Activated naive CD8-positive, alpha-beta T cell treated with anti-CD3 and anti-CD28 coated beads for 36 hours (primary cell): ENCODE data around the gene SVIL. TPM values are rescaled to one million over a fixed set of nuclear protein-coding genes. Genes with fewer than 3 reads are reported as not detected.

ENCODE experiments used
- DNase-seq: peaks from one replicate; pipeline ENCODE4 v3.0.0; 2021
- H3K27ac Mint-ChIP-seq: one replicate; pipeline ENCODE4 v1.8.0; 2022; ENCODE audit warnings: mild to moderate bottlenecking, moderate library complexity, mixed read lengths
- H3K27me3 Mint-ChIP-seq: one replicate; pipeline ENCODE4 v1.8.0; 2022; ENCODE audit warnings: mild to moderate bottlenecking, mixed read lengths
- H3K36me3 Mint-ChIP-seq: one replicate; pipeline ENCODE4 v1.8.0; 2021; ENCODE audit warnings: mild to moderate bottlenecking, mixed read lengths
- H3K4me1 Mint-ChIP-seq: one replicate; pipeline ENCODE4 v1.8.0; 2021; ENCODE audit warnings: mixed read lengths
- H3K4me3 Mint-ChIP-seq: one replicate; pipeline ENCODE4 v1.8.0; 2022; ENCODE audit warnings: mild to moderate bottlenecking, moderate library complexity, mixed read lengths
- H3K9me3 Mint-ChIP-seq: one replicate; pipeline ENCODE4 v1.8.0; 2022; ENCODE audit warnings: mixed read lengths
- total RNA-seq, 2 experiments: library from RNA; stranded (reverse); gene quantifications; one replicate each; pipeline ENCODE4 v1.2.3, GENCODE V29; 2021

Gene SVIL
- total RNA-seq, 2 experiments from 2014 or later: 8.5 to 9.6 TPM

DNA sequence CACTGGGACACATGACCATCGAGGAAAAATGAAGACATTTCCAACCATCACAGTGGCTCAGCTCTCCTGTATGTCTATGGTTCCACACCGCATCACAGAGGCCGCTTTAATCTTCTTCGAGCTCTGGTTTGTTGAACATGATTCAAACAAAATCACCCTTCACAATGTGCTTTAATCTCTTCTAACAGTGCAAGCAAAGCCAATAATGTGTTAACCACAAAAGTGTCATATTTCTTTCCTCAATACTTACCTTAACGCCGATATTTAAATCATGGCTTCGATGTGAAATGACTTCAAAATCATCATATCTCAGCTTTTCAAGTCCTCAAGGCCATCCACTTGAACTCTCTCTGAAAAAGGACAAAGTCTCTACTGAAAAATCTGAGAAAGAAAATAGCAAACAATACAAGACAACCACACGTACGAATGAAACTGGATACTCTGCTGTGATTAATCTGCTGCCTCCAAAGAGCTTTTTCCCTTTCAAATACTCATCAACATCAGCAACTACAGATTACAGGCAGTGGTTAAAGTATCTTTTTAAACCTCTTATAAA lies 23.0 kb upstream of the SVIL start:
- peaks cover 27% of the 10 kb centered on the region for H3K36me3 Mint-ChIP-seq
- no peak overlapping the region for H3K4me3 Mint-ChIP-seq
- no peaks in the 10 kb centered on the region for H3K27me3 Mint-ChIP-seq
- H3K9me3 Mint-ChIP-seq: peaks cover 3% of the 10 kb centered on the region
- peaks cover 32% of the 10 kb centered on the region for H3K4me1 Mint-ChIP-seq
- peak overlapping the region; percentile 11 for H3K27ac Mint-ChIP-seq
- DNase-seq: peak; percentile 19

DNA sequence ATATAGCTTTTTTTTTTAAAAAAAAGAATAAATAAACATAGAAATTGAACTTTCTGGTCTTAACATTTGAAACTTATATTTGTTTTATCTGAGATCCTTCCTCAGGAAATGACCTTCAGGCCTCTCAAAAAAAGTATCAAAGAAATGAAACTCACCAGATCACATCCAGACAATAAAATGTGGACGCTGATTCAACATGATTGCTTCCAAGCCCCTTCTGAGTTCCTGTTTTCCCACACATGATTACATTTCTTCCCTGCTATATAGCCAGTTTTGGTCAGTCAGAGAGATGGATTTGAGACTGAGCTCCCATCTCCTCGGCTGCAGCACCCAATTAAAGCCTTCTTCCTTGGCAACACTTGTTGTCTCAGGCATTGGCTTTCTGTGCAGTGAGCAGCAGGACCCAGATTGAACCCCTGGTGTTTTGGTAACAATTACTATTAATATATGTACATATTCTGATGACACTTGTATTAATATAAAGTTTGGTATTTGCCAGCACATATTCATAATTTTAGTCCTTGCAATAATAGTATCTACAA lies 21.8 kb upstream of the SVIL start:
- no peaks in the 10 kb centered on the region for H3K27me3 Mint-ChIP-seq

DNA sequence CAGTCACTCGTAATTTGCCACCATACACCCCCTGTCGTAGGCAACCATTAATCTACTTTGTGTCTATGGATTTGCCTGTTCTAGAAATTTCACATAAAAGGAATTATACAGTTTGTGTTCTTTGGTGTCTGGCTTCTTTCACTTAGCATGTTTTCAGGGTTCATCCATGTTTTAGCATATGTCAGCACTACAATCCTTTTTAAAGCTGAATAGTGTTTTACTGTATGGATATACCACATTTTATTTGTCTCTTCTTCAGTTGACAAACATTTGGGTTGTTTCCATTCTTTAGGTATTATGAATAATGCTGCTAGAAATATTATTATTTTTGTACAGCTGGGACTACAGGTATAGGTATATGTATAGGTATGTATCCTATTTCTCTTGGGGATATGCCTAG lies 17.4 kb upstream of the SVIL start:
- no peaks in the 10 kb centered on the region for H3K27me3 Mint-ChIP-seq
- H3K4me3 Mint-ChIP-seq: no peak overlapping the region
- H3K27ac Mint-ChIP-seq: no peak overlapping the region
- H3K4me1 Mint-ChIP-seq: peaks cover 22% of the 10 kb centered on the region
- DNase-seq: no peak
- H3K9me3 Mint-ChIP-seq: peaks cover 3% of the 10 kb centered on the region
- H3K36me3 Mint-ChIP-seq: peaks cover 23% of the 10 kb centered on the region

More for the DNA sequence above, 21.8 kb upstream of the SVIL start:
- no peak for DNase-seq
- no peak overlapping the region for H3K4me3 Mint-ChIP-seq
- peaks cover 32% of the 10 kb centered on the region for H3K4me1 Mint-ChIP-seq
- H3K36me3 Mint-ChIP-seq: peaks cover 30% of the 10 kb centered on the region
- H3K9me3 Mint-ChIP-seq: peaks cover 3% of the 10 kb centered on the region
- no peak overlapping the region for H3K27ac Mint-ChIP-seq

DNA sequence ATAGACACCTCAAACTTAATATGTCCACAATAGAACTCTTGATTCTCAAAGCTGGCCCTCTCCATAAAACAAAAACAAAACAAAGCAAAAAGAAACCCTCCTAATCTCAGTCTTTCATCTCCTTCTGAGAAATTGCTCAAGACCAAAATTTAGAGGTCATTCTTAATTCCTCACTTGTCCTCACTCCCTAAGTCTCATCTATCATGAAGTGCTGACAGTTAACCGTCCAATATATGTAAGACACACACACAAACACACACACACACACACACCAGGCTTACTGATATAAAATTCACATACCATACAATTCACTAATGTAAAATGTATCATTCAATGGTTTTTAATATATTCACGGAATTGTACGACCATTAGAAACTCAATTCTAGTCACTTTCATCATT lies 17.0 kb upstream of the SVIL start:
- Mint-ChIP-seq H3K27me3 (no peaks in the 10 kb centered on the region), H3K36me3 (peaks cover 19% of the 10 kb centered on the region), H3K4me1 (peaks cover 25% of the 10 kb centered on the region), H3K9me3 (peaks cover 3% of the 10 kb centered on the region), H3K4me3 (no peak overlapping the region), H3K27ac (no peak overlapping the region)
- no peak for DNase-seq

DNA sequence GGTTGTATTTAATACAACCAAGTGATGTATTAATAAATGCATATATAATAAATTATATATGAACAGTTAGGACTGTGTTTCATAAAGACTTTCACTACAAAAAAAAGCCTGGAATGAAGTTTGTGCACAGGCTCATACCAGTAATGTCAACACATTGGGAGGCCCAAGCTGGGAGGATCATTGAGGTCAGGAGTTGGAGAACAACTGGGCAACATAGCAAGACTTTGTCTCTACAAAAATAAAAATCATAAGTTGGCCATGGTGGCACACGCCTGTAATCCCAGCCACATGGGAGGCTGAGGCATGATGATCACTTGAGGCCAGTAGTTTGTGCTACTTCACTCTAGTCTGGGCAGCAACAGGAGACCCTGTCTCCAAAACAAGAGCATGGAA lies 15.8 kb upstream of the SVIL start:
- Mint-ChIP-seq H3K27me3 (no peaks in the 10 kb centered on the region), H3K9me3 (no peaks in the 10 kb centered on the region), H3K4me3 (no peak overlapping the region), H3K27ac (no peak overlapping the region), H3K36me3 (peaks cover 10% of the 10 kb centered on the region), H3K4me1 (peaks cover 32% of the 10 kb centered on the region)
- DNase-seq: no peak

DNA sequence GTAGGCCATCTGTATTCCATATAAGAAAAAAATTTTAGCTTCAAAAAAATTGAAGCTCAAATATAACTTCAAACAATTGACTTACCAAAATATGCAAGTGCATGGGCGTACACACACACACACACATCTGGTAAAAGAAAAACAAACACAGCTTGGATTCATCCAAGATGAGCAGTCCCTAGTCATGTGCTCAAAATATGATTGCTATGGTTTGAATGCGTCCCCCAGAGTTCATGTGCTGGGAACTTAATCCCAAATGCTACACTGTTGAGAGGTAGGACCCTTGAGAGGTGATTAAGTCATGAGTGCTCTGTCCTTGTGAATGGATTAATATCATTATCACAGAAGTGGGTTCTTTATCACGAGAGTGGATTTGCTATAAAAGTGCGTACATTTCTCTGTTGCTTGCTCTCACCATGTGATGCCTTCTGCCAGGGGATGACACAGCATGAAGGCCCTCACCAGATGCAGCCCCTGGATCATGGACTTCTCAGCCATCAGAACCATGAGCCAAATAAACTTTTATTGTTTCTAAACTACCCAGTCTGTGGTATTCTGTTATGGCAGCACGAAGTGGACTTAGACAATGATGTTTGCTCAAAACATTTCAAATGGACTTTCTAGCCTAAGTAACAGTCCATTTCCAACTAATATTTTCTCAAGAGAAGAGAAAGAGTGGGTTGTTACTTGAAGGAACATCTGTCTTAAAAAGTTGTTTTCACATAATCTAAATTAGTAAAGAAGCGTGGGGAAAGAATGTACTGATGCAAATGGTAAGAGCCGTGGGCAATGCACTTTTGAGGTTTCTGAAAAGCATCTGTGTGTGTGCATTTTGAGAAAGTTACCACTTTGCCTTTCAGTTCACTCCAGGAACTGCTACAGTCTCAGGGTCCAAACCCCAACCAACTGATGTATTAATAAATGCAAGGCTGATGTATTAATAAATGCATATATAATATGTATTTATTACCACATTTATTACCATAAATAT lies 15.1 kb upstream of the SVIL start:
- Mint-ChIP-seq H3K27me3 (no peaks in the 10 kb centered on the region), H3K36me3 (peaks cover 7% of the 10 kb centered on the region), H3K4me3 (no peak overlapping the region), H3K9me3 (no peaks in the 10 kb centered on the region), H3K4me1 (peaks cover 32% of the 10 kb centered on the region), H3K27ac (no peak overlapping the region)
- no peak for DNase-seq

DNA sequence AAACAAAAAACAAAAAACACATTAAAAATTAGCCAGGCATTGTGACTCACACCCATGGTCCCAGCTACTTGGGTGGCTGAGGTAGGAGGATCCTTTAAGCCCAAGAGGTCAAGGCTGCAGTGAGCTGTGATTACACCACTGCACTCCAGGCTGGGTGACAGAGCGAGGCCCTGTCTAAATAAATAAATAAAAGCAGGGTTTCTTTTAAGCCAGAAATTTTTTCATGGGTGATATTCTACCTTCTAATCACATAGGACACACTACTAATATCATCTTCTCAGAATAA lies 14.2 kb upstream of the SVIL start:
- Mint-ChIP-seq H3K27ac (no peak overlapping the region), H3K4me1 (peaks cover 32% of the 10 kb centered on the region), H3K36me3 (peaks cover 7% of the 10 kb centered on the region), H3K9me3 (no peaks in the 10 kb centered on the region), H3K4me3 (no peak overlapping the region), H3K27me3 (no peaks in the 10 kb centered on the region)
- DNase-seq: no peak

DNA sequence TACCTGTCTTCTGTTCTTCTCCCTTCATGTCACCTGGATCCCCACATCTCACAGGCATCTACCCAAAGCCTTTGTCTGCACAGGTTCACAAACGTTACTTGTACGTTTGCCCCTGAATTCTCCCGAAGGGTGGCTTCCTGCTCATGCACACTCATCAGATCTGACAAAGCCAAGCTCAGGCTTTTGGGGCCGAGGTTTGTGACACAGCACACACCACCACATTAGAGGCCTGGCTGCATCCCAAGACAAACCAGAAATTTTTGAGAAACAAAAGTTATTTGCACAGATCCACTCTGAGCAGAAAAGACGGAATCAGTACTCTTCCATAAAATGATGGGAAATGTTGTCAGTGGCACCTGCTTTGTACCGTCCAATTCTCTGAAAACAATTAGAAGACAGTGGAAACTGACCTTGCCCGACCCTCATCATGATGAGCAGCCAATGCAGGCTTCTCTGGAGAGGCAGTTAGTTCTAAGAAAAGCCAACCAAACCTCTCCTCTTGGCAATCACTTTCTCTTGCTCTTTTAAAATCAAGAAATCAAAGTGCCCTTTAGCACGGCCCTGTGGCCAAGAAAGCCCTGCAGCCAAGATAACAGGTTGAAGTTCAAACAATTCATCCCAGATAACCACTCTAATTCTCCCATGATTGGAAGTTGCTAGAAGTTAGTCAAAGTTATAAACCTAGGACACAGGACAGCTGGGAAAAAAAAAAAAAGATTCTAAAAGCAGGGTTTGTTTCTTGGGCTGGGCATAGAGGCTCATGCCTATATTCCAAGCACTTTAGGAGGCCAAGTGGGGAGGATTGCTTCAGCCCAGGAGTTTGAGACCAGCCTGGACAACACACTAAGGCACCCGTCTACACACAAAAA lies 13.6 kb upstream of the SVIL start:
- no peaks in the 10 kb centered on the region for H3K27me3 Mint-ChIP-seq
- peak; percentile 35 for DNase-seq
- H3K36me3 Mint-ChIP-seq: peaks cover 7% of the 10 kb centered on the region
- H3K4me3 Mint-ChIP-seq: peak overlapping the region; percentile 40
- H3K27ac Mint-ChIP-seq: peak overlapping the region; percentile 68
- H3K4me1 Mint-ChIP-seq: peaks cover 32% of the 10 kb centered on the region
- H3K9me3 Mint-ChIP-seq: no peaks in the 10 kb centered on the region

DNA sequence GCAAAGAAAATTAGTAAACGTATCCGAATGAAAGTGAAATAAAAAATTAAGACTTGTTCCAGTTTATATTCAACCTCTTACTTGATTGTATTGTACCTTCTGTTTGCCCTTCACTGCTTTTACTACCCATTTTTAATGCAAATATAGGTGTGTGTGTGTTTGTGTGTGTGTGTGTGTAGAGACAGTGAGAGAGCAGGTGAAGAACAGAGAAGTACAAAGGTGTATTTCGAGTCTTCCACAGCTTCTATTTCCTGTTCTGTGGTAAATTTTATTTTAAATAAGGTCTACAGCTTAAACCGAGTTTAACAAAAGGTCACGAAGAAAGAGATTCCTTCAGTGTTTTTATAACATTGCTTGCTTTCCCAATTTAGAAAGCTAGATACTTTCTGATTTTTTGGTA lies 12.7 kb upstream of the SVIL start:
- Mint-ChIP-seq H3K27ac (no peak overlapping the region), H3K36me3 (peaks cover 7% of the 10 kb centered on the region), H3K4me1 (peaks cover 34% of the 10 kb centered on the region), H3K27me3 (no peaks in the 10 kb centered on the region), H3K9me3 (no peaks in the 10 kb centered on the region), H3K4me3 (no peak overlapping the region)
- no peak for DNase-seq

DNA sequence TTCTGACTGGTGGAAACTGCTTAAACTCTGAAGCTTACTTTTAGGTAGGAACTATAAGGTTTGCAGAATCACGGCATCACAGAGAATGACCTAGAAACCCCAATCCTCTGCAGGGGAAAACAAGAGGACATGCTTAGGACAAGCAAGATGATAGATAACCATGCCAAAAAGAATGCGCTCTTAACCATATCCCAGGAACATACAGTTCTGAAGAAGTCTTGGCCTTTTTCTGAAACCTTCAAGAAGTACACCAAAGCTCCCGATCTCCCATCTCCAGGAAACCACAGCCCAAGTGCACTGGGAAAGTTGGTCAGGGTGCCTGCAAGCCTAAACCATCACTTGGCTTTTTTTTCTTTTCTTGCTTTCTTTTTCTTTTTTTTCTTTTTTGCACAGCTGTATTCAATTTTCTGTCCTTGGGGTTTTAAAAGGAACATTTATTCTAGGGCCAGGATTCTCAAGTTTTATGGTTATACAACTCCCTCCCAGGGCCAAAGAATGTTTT lies 12.2 kb upstream of the SVIL start:
- Mint-ChIP-seq H3K4me3 (no peak overlapping the region), H3K36me3 (peaks cover 7% of the 10 kb centered on the region), H3K27me3 (no peaks in the 10 kb centered on the region), H3K9me3 (no peaks in the 10 kb centered on the region), H3K27ac (no peak overlapping the region), H3K4me1 (peaks cover 34% of the 10 kb centered on the region)
- DNase-seq: no peak

DNA sequence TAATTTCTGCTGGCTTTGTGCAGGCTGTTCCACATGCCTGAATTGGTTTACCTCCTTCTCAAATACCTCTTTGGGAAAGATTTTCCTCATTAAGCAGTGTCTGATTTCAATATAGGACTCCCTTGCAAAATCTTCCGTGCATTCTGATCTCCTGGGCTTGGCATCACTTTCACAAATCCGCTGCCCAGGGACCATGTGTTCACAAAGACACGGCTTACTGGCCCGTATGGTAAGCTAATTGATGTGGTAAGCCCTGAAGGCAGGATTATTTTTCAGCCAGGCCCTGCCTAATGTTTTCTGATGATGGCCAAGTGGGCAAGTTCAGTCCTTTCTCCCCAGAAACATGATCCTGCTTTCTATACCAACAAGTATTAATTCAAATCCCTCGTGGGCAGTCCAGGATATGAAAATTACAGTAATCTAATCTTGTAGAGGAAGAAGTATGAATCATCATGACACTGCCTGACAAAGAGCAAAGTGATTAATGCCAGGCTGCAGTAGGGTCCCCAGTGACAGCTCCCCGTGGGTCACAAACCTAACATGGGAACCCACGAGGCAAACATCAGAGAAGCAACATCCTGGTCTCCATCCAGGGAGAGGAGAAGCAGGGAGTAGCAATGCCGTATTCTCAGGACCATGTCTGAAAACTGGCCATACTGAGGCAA lies 11.6 kb upstream of the SVIL start:
- DNase-seq: no peak
- peaks cover 2% of the 10 kb centered on the region for H3K36me3 Mint-ChIP-seq

DNA sequence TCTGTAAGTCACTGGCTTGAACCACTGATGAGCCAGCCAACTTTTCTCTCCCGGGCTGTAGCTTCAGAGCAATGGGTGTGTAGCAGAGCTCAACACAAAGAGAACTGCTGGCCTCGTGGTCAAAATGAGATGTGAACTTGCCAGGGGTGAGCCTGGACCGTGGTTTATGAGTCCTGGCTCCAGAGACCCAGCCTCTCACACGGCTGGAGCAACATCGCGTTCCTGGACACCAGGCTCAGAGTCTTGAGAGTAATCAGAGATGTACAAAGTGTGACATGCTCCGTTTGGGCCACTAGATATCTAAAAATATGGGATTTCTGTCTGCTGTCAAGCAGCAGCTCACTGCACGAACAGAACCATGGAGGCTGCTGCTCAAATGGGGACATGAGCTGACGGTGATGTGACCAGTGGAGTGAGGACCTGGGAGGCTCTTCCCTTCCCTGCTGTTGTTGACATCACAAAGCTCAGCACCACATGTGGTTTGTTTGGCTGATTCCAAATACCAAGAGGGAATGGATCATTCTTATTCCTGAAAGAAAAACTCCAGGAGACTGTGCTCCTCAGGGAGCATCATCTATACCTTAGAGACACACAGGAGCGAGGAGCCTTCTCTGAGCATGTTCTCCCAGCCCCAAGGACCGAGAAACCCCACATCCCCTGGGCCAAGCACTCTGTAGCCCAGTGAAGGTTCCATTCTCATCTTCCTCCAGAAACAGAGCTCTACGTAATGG lies 9.2 kb upstream of the SVIL start:
- Mint-ChIP-seq H3K4me1 (peaks cover 30% of the 10 kb centered on the region), H3K36me3 (peaks cover 4% of the 10 kb centered on the region), H3K4me3 (no peak overlapping the region), H3K9me3 (no peaks in the 10 kb centered on the region), H3K27me3 (no peaks in the 10 kb centered on the region), H3K27ac (no peak overlapping the region)
- DNase-seq: no peak

More for the DNA sequence above, 11.6 kb upstream of the SVIL start:
- Mint-ChIP-seq H3K27me3 (no peaks in the 10 kb centered on the region), H3K4me3 (peak overlapping the region; percentile 35), H3K9me3 (no peaks in the 10 kb centered on the region), H3K4me1 (peaks cover 34% of the 10 kb centered on the region), H3K27ac (peak overlapping the region; percentile 57)

DNA sequence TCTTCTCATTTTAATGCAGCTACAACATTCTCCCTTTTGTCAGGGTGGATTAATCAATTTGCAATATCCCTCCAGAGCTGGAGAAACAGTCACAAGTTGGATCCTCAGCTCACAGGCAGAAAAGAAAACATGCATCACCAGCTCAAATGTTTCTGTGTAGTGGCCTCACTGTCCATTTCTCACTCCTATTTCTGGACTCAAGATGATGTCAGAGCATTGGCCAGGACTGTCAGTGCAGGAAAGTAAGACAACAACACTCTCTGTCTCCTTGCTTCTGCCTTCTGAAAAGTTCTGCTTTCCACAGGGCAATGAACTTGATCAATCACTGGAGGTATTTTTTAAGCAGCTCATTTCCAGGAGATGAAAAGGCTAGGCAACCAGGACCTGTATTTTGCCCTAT lies 8.2 kb upstream of the SVIL start:
- H3K27me3 Mint-ChIP-seq: no peaks in the 10 kb centered on the region
- no peak overlapping the region for H3K27ac Mint-ChIP-seq
- H3K9me3 Mint-ChIP-seq: no peaks in the 10 kb centered on the region
- H3K4me1 Mint-ChIP-seq: peaks cover 21% of the 10 kb centered on the region
- no peak for DNase-seq
- peaks cover 4% of the 10 kb centered on the region for H3K36me3 Mint-ChIP-seq
- no peak overlapping the region for H3K4me3 Mint-ChIP-seq

DNA sequence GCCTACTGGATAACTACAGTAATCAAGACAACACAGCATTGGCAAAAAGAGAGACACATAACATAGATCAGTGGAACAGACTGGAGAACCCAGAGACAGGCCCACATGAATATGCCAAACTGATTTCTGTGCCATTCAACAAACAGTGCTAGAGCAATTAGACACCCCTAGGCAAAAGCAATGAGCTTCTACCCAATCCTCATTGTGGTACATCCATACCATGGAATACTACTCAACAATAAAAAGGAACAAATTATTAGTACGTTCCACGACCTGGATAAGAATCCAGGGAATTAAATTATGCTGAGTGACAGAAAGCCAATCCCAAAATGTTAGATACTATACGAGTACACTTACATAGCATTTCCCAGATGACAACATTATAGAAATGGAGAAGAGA lies 2.8 kb upstream of the SVIL start:
- peaks cover 2% of the 10 kb centered on the region for H3K9me3 Mint-ChIP-seq
- H3K36me3 Mint-ChIP-seq: peaks cover 10% of the 10 kb centered on the region
- DNase-seq: no peak
- H3K4me1 Mint-ChIP-seq: peaks cover 37% of the 10 kb centered on the region
- H3K27me3 Mint-ChIP-seq: no peaks in the 10 kb centered on the region
- H3K4me3 Mint-ChIP-seq: no peak overlapping the region
- H3K27ac Mint-ChIP-seq: no peak overlapping the region
